Gastrocnemius medialis (tissue), 4 donors: ENCODE results near the gene TATDN3. TPM values are rescaled to one million over a fixed set of nuclear protein-coding genes. Genes with fewer than 3 reads are reported as not detected.

Source experiments
- ATAC-seq, 2 donors: fragments of 150-250 bp; one replicate each; pipeline ENCODE4 v1.9.1; 2016
- DNase-seq, 2 donors: peaks; one replicate each; pipeline ENCODE4 v3.0.0-alpha.2; 2019
- H3K27ac ChIP-seq, 4 donors: fragments of 200-600 bp; sonication (generic); 1 replicate in 1 of 4; 2 replicates in 3 of 4; pipeline ENCODE4 v1.5.1; 2016 to 2018; ENCODE audit warnings: mild to moderate bottlenecking in 2 of 4, moderate library complexity in 1 of 4
- H3K27me3 ChIP-seq, 3 donors: fragments of 200-600 bp; sonication (generic) in 2 of 3; 1 replicate in 1 of 3; 2 replicates in 2 of 3; pipeline versions ENCODE4 v1.5.1 to v1.6.0; 2016 to 2019; ENCODE audit warnings: mild to moderate bottlenecking in 1 of 3, moderate library complexity in 1 of 3
- H3K36me3 ChIP-seq, 2 donors: fragments of 200-600 bp; sonication (generic) in 1 of 2; one replicate each; pipeline ENCODE4 v1.5.1; 2017 to 2018
- H3K4me1 ChIP-seq, 2 donors: fragments of 200-600 bp; sonication (generic) in 1 of 2; one replicate each; pipeline ENCODE4 v1.5.1; 2016 to 2017; ENCODE audit warnings: mild to moderate bottlenecking in 2 of 2
- H3K4me3 ChIP-seq, 4 donors: fragments of 200-600 bp; sonication (generic) in 3 of 4; 1 replicate in 1 of 4; 2 replicates in 3 of 4; pipeline ENCODE4 v1.5.1; 2016 to 2019; ENCODE audit warnings: mild to moderate bottlenecking in 2 of 4
- H3K9me3 ChIP-seq, 3 donors: fragments of 200-600 bp; sonication (generic) in 2 of 3; 1 replicate in 1 of 3; 2 replicates in 2 of 3; pipeline ENCODE4 v1.5.1; 2016 to 2019
- POLR2A ChIP-seq, 2 donors: fragments of 450-650 bp; IDR thresholded peaks; one replicate each; pipeline ENCODE4 v1.6.1; 2017; ENCODE audit warnings: antibody characterized with exemption in 2 of 2, mild to moderate bottlenecking in 2 of 2, moderate library complexity in 2 of 2
- in situ Hi-C, 4 donors: fragments of 200-750 bp; cut with MboI; loops; one replicate each; pipeline versions ENCODE4 v1.15.0 to v1.8.0; 2017; ENCODE audit warnings: low sequenced_read_pairs in 4 of 4
- intact Hi-C: fragments of 100-400 bp; cut with DNase I; formaldehyde crosslinking; loops from one replicate; pipeline ENCODE4 v1.15.1; 2023; ENCODE audit warnings: low total_unique reads
- total RNA-seq, 4 donors: library from RNA; depleted of rRNA; stranded (reverse); fragments of >200 nt; gene quantifications; one replicate each; pipeline versions ENCODE4 v1.1.0 to v1.2.3, GENCODE V29; 2016
- TF ChIP-seq, protein P1 (sequence below), 5 experiments: fragments of 450-650 bp in 3 of 5; fragments of 200-600 bp in 2 of 5; sonication (generic) in 2 of 5; IDR thresholded peaks in 4 of 5; conservative IDR thresholded peaks in 1 of 5; 1 replicate in 4 of 5; 2 replicates in 1 of 5; pipeline ENCODE4 v1.5.1; 2016 to 2019; ENCODE audit warnings: antibody characterized with exemption in 5 of 5, mild to moderate bottlenecking in 3 of 5, moderate library complexity in 3 of 5

Gene TATDN3
- total RNA-seq, 4 donors from 2014 or later, result 19.5 to 27.3 (median 25.6) TPM

GRCh38 chr1:212847549-212847948 lies 55.9 kb downstream of the TATDN3 start, which contains the start of gene SPATA45:
Gene SPATA45, minus strand, starts transcription at chr1:212847649. Its CDS starts 11,500 bp downstream, at chr1:212836149.
- ATAC-seq (no peak), DNase-seq (no peak)
- no peaks in the 10 kb centered on the region for H3K27me3 ChIP-seq
- H3K4me3 ChIP-seq, result no peak within 1 kb of the TSS
- in situ Hi-C loops (no loop called here), intact Hi-C loops (no loop called here)
- TF ChIP-seq POLR2A (IDR thresholded peaks at IDR 0.05), result no peak
- TF ChIP-seq, protein P1, sequence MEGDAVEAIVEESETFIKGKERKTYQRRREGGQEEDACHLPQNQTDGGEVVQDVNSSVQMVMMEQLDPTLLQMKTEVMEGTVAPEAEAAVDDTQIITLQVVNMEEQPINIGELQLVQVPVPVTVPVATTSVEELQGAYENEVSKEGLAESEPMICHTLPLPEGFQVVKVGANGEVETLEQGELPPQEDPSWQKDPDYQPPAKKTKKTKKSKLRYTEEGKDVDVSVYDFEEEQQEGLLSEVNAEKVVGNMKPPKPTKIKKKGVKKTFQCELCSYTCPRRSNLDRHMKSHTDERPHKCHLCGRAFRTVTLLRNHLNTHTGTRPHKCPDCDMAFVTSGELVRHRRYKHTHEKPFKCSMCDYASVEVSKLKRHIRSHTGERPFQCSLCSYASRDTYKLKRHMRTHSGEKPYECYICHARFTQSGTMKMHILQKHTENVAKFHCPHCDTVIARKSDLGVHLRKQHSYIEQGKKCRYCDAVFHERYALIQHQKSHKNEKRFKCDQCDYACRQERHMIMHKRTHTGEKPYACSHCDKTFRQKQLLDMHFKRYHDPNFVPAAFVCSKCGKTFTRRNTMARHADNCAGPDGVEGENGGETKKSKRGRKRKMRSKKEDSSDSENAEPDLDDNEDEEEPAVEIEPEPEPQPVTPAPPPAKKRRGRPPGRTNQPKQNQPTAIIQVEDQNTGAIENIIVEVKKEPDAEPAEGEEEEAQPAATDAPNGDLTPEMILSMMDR (IDR thresholded peaks at IDR 0.05 in 4 of 5, conservative IDR thresholded peaks at IDR 0.05 in 1 of 5), result no peak
- no peaks in the 10 kb centered on the region for H3K4me1 ChIP-seq
- no peak within 1 kb of the TSS for H3K27ac ChIP-seq
- H3K9me3 ChIP-seq, result no peaks in the 10 kb centered on the region
- H3K36me3 ChIP-seq, result no peaks in the 10 kb centered on the region

DNA sequence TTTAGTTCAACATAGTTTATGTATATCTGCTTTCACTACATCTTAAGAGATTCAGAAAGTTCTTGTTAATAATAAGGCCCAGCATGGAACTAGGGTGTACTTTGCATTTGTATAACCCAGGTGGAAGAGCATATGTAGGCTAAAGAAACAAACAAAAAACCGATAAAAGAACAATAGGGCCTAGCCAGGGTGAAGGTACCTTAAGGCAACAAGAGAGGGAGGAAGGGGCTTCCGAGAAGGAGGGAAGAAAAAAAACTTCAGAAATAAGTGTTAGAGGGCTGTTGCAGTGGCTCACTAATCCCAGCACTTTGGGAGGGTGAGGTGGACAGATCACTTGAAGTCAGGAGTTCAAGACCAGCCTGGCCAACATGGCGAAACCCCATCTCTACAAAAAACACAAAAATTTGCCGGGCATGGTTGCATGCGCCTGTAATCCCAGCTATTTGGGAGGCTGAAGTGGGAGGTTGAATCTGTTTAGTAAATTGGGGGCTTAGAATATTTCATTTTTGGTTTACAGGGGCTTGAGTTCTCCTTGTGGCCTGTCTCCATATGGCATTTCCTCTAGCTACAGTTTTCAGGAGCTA lies 60.5 kb downstream of the TATDN3 start:
- no peaks in the 10 kb centered on the region for H3K9me3 ChIP-seq
- H3K36me3 ChIP-seq, result no peaks in the 10 kb centered on the region
- H3K27ac ChIP-seq, result no peak overlapping the region
- no peaks in the 10 kb centered on the region for H3K4me1 ChIP-seq
- H3K4me3 ChIP-seq, result no peak overlapping the region
- intact Hi-C loops, result no loop called here
- DNase-seq (no peak), ATAC-seq (no peak)
- in situ Hi-C loops, result no loop called here
- H3K27me3 ChIP-seq, result no peaks in the 10 kb centered on the region
- TF ChIP-seq, protein P1 (IDR thresholded peaks at IDR 0.05 in 4 of 5, conservative IDR thresholded peaks at IDR 0.05 in 1 of 5), result no peak

DNA sequence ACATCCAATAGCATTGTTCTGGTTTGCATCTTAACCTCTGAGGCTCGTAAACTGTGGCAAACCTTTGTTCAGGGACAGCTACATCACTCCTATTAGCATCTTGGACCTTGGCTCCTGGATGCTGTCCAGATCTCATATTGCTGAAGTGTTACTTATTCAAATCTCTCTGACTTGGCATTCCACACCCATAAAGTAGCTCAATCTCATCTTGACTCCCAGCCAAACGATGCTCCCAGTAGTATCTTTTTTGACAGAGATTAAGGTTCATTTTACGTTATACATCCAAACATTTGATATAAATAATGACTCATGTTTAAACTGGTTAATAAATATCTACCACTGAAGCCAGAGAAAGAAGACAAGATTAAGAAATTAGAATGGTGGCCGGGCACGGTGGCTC lies 62.0 kb downstream of the TATDN3 start:
- in situ Hi-C loops (no loop called here), intact Hi-C loops (no loop called here)
- no peaks in the 10 kb centered on the region for H3K9me3 ChIP-seq
- H3K4me3 ChIP-seq, result no peak overlapping the region
- H3K27ac ChIP-seq, result no peak overlapping the region
- TF ChIP-seq, protein P1 (IDR thresholded peaks at IDR 0.05 in 4 of 5, conservative IDR thresholded peaks at IDR 0.05 in 1 of 5), result no peak
- no peak for TF ChIP-seq POLR2A (IDR thresholded peaks at IDR 0.05)
- no peaks in the 10 kb centered on the region for H3K36me3 ChIP-seq
- no peaks in the 10 kb centered on the region for H3K27me3 ChIP-seq
- DNase-seq (no peak), ATAC-seq (no peak)
- peaks cover 0 to 1% of the 10 kb centered on the region in 2 donors for H3K4me1 ChIP-seq

- Histone ChIP-seq H3K4me3 (peak overlapping the region in 1 of 4 donors; percentile 98), H3K36me3 (no peaks in the 10 kb centered on the region), H3K4me1 (peaks cover 7 to 14% of the 10 kb centered on the region in 2 donors), H3K9me3 (no peaks in the 10 kb centered on the region), H3K27ac (no peak overlapping the region), H3K27me3 (no peaks in the 10 kb centered on the region)
- in situ Hi-C loops (no loop called here), intact Hi-C loops (loop anchor here (5.0 kb wide), 3 partner anchors 64 to 156 kb away; partner anchors contain the start of genes NSL1 and TATDN3)
- DNase-seq (no peak), ATAC-seq (no peak)
- no peak for TF ChIP-seq POLR2A (IDR thresholded peaks at IDR 0.05)
- TF ChIP-seq, protein P1 (IDR thresholded peaks at IDR 0.05 in 4 of 5, conservative IDR thresholded peaks at IDR 0.05 in 1 of 5), result no peak
Observed at GRCh38 chr1:212856755-212857154, 65.1 kb downstream of the TATDN3 start.
